Activated CD8-positive, alpha-beta T cell treated with anti-CD3 and anti-CD28 coated beads for 36 hours (primary cell): ENCODE results near the gene MKNK1. TPM values are rescaled to one million over a fixed set of nuclear protein-coding genes. Genes with fewer than 3 reads are reported as not detected.

Source experiments
- ATAC-seq: fragments of 200-7000 bp; cut with Tn5 transposase; one replicate; pipeline ENCODE4 v1.10.0; 2021; ENCODE audit warnings: mild to moderate bottlenecking, moderate library complexity
- CTCF ChIA-PET: fragments of 350-600 bp; sonication (Branson Sonifier 250); formaldehyde crosslinking; loops from one replicate; lab custom pipeline; 2021; ENCODE audit warnings: antibody characterized with exemption; lab: Charles Lee
- POLR2A ChIA-PET: fragments of 350-600 bp; sonication (Branson Sonifier 250); formaldehyde crosslinking; loops from one replicate; lab custom pipeline; 2021; ENCODE audit warnings: antibody characterized with exemption; lab: Charles Lee
- DNase-seq: peaks from one replicate; pipeline ENCODE4 v3.0.0-alpha.2; 2020
- H3K27ac Mint-ChIP-seq: one replicate; pipeline ENCODE4 v1.8.0; 2021; ENCODE audit warnings: mild to moderate bottlenecking, mixed read lengths
- H3K27me3 Mint-ChIP-seq: one replicate; pipeline ENCODE4 v1.8.0; 2021; ENCODE audit warnings: mixed read lengths
- H3K36me3 Mint-ChIP-seq: one replicate; pipeline ENCODE4 v1.8.0; 2021; ENCODE audit warnings: low read depth, mixed read lengths
- H3K4me1 Mint-ChIP-seq: one replicate; pipeline ENCODE4 v1.8.0; 2021; ENCODE audit warnings: low read depth, mixed read lengths
- H3K4me3 Mint-ChIP-seq: one replicate; pipeline ENCODE4 v1.8.0; 2021; ENCODE audit warnings: mild to moderate bottlenecking, moderate library complexity, mixed read lengths
- H3K9me3 Mint-ChIP-seq: one replicate; pipeline ENCODE4 v1.8.0; 2021; ENCODE audit warnings: mixed read lengths
- intact Hi-C: fragments of 100-400 bp; cut with micrococcal nuclease; formaldehyde crosslinking; loops from one replicate; pipeline ENCODE4 v1.10.0; 2022
- total RNA-seq, 2 experiments: library from RNA; stranded (reverse); gene quantifications; one replicate each; pipeline ENCODE4 v1.2.3, GENCODE V29; 2021
- TF ChIP-seq, protein P1 (sequence below): fragments of 200-600 bp; IDR thresholded peaks from one replicate; pipeline ENCODE4 v1.8.0; 2022; ENCODE audit warnings: antibody characterized with exemption, mild to moderate bottlenecking

MKNK1 gene
- total RNA-seq, 2 experiments from 2014 or later, result 31.1 to 35.5 TPM

DNA sequence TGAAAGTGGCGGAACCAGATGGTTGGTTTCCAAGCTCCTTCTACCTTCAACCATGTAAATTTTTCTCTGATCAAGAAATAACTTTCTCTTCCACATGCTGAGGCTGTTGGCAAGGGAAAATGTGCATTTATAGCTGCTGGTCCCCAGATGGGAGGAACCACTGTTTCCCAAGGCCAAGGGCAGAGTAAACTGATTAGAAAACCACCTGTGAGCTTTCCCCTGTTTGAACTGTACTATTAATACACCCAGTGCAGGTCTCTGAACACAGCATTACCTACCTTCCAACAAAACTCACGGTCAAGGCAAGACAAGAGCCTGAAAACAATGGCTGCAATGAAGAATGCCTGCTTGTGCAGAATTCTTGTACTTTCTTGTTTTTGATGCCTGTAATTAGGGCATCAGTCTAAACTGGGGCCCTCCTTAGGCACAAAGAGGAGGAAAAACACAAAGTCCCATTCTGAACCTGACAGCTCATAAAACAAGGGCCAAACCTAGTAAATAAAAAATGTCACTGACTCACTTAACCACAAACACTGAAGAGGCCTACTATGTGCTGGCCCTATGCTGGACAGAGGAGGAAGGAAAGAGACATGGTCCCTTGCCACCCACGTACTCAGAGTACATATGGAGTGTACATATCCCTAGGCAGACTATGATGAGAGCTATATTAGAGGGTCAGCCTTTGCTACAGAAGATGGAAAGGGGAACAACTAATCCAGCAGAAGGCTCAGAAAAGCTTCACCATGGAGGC is 2.6 kb downstream of the MKNK1 start:
- no peak for ATAC-seq
- intact Hi-C loops, result no loop called here
- H3K27ac Mint-ChIP-seq, result peak overlapping the region; percentile 31
- CTCF ChIA-PET, result interaction anchor here (2.3 to 7.3 kb wide), 2 partner anchors 15 to 19 kb away, joined by 9 to 47 read pairs; partner anchors contain the start of gene MOB3C
- H3K27me3 Mint-ChIP-seq, result no peaks in the 10 kb centered on the region
- POLR2A ChIA-PET, result interaction anchor here (0.7 to 5.7 kb wide), 3 partner anchors 14 to 725 kb away, joined by 3 to 55 read pairs (median 5); partner anchors contain the start of gene MOB3C
- no peak for DNase-seq
- TF ChIP-seq, protein P1, sequence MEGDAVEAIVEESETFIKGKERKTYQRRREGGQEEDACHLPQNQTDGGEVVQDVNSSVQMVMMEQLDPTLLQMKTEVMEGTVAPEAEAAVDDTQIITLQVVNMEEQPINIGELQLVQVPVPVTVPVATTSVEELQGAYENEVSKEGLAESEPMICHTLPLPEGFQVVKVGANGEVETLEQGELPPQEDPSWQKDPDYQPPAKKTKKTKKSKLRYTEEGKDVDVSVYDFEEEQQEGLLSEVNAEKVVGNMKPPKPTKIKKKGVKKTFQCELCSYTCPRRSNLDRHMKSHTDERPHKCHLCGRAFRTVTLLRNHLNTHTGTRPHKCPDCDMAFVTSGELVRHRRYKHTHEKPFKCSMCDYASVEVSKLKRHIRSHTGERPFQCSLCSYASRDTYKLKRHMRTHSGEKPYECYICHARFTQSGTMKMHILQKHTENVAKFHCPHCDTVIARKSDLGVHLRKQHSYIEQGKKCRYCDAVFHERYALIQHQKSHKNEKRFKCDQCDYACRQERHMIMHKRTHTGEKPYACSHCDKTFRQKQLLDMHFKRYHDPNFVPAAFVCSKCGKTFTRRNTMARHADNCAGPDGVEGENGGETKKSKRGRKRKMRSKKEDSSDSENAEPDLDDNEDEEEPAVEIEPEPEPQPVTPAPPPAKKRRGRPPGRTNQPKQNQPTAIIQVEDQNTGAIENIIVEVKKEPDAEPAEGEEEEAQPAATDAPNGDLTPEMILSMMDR, result no peak
- peak overlapping the region; percentile 1 for H3K4me3 Mint-ChIP-seq
- no peaks in the 10 kb centered on the region for H3K9me3 Mint-ChIP-seq
- peaks cover 54% of the 10 kb centered on the region for H3K4me1 Mint-ChIP-seq
- peaks cover 12% of the 10 kb centered on the region for H3K36me3 Mint-ChIP-seq

GRCh38 chr1:46599059-46599970 is 4.8 kb downstream of the MKNK1 start:
- Mint-ChIP-seq H3K9me3 (no peaks in the 10 kb centered on the region), H3K4me1 (peaks cover 54% of the 10 kb centered on the region), H3K4me3 (no peak overlapping the region), H3K36me3 (peaks cover 12% of the 10 kb centered on the region), H3K27me3 (no peaks in the 10 kb centered on the region), H3K27ac (no peak overlapping the region)
- intact Hi-C loops, result no loop called here
- CTCF ChIA-PET, result interaction anchor here (0.9 to 1.4 kb wide), 2 partner anchors 65 to 127 kb away, joined by 3 read pairs; no protein-coding TSS in a partner anchor
- ATAC-seq (no peak), DNase-seq (no peak)
- POLR2A ChIA-PET, result interaction anchor here (0.9 kb wide), 1 partner anchor 14 kb away, joined by 3 read pairs; no protein-coding TSS in a partner anchor
- TF ChIP-seq, protein P1, result no peak

- POLR2A ChIA-PET, result no interaction called here
- Mint-ChIP-seq H3K27me3 (no peaks in the 10 kb centered on the region), H3K36me3 (peaks cover 25% of the 10 kb centered on the region), H3K9me3 (no peaks in the 10 kb centered on the region), H3K4me3 (no peak overlapping the region), H3K27ac (no peak overlapping the region), H3K4me1 (peaks cover 48% of the 10 kb centered on the region)
- DNase-seq (no peak), ATAC-seq (no peak)
- intact Hi-C loops, result no loop called here
- CTCF ChIA-PET, result no interaction called here
- TF ChIP-seq, protein P1, result no peak
These were observed 7.2 kb downstream of the MKNK1 start for GRCh38 chr1:46596846-46597245.

GRCh38 chr1:46596036-46596435 is 8.0 kb downstream of the MKNK1 start:
- POLR2A ChIA-PET, result no interaction called here
- Mint-ChIP-seq H3K4me3 (no peak overlapping the region), H3K27me3 (no peaks in the 10 kb centered on the region), H3K36me3 (peaks cover 26% of the 10 kb centered on the region), H3K27ac (no peak overlapping the region), H3K4me1 (peaks cover 40% of the 10 kb centered on the region), H3K9me3 (no peaks in the 10 kb centered on the region)
- DNase-seq (no peak), ATAC-seq (no peak)
- TF ChIP-seq, protein P1, result no peak
- CTCF ChIA-PET, result no interaction called here
- intact Hi-C loops, result no loop called here
